Measurements from ENCODE around the gene TADA2B.

- TF ChIP-seq CTCF (conservative IDR thresholded peaks at IDR 0.05; ENCODE audit: low read depth, low read length) (no peak), EZH2 (IDR thresholded peaks at IDR 0.05; ENCODE audit: borderline replicate concordance, low read depth, low read length, poor library complexity, severe bottlenecking) (no peak)
These were observed 21.1 kb upstream of the TADA2B start for GRCh38 chr4:7021930-7022664.
